K562 (cell line): Measurements from ENCODE around the gene AKAP12. TPM values are rescaled to one million over a fixed set of nuclear protein-coding genes. Genes with fewer than 3 reads are reported as not detected.

Experiments
- ATAC-seq: fragments of 200-7000 bp; cut with Tn5 transposase; 3 replicates; pipeline ENCODE4 v1.9.1; 2020; ENCODE audit warnings: moderate library complexity
- BruUV-seq: library from RNA; stranded (reverse); fragments of 400-500 nt; replicated peaks from 2 replicates; lab custom pipeline; 2021; lab: Mats Ljungman, UMichigan
- CTCF ChIA-PET: fragments of 300-600 bp; formaldehyde crosslinking; extraction: SDS; loops from one replicate; lab custom pipeline; 2021; ENCODE audit warnings: low intra/inter-chr PET ratio; lab: Yijun Ruan, JAX
- POLR2A ChIA-PET: fragments of 300-600, 350-650 bp; sonication (Branson Sonifier 250); formaldehyde crosslinking; extraction: SDS; loops from one replicate; lab custom pipeline; 2021; ENCODE audit warnings: antibody characterized with exemption, inconsistent platforms; lab: Yijun Ruan, JAX
- DNase-seq, 4 experiments: peaks; one replicate each; pipeline versions ENCODE4 v3.0.0 to v3.0.0-alpha.2; 2011 to 2018; ENCODE audit warnings: low spot score in 3 of 4, mixed read lengths in 3 of 4; ENCODE audit errors: extremely low read depth in 1 of 4
- FAIRE-seq: peaks from 2 replicates; lab custom pipeline; 2011; peaks lifted over from hg19 to GRCh38; lab: Jason Lieb, UNC
- H2AFZ ChIP-seq: 2 replicates; pipeline ENCODE4 v1.6.0; 2011; ENCODE audit warnings: low read depth, low read length, control low read depth, inconsistent platforms
- H3K27ac ChIP-seq: fragments of 200-600 bp; 3 replicates; pipeline ENCODE4 v1.8.0; 2011; ENCODE audit warnings: low read depth, mild to moderate bottlenecking, control low read depth, inconsistent platforms, low read length, moderate library complexity, mixed read lengths; ENCODE audit errors: extremely low read depth
- H3K27me3 ChIP-seq, 2 experiments: fragments of 300-600 bp in 1 of 2; 2 replicates in 1 of 2; 3 replicates in 1 of 2; pipeline versions ENCODE4 v1.6.0 to v1.8.0; 2011; ENCODE audit warnings: inconsistent platforms in 2 of 2, low read length in 2 of 2, mild to moderate bottlenecking in 1 of 2, mixed read lengths in 1 of 2, moderate library complexity in 1 of 2; ENCODE audit not compliant: control insufficient read depth in 2 of 2, insufficient read depth in 2 of 2
- H3K36me3 ChIP-seq: fragments of 300-600 bp; 3 replicates; pipeline ENCODE4 v1.8.0; 2011; ENCODE audit warnings: mild to moderate bottlenecking, low read length, inconsistent platforms; ENCODE audit not compliant: control insufficient read depth, insufficient read depth
- H3K4me1 ChIP-seq, 2 experiments: fragments of 200-600 bp in 1 of 2; replicated peaks in 1 of 2; 2 replicates in 1 of 2; 3 replicates in 1 of 2; pipeline versions ENCODE4 v1.5.1 to v1.8.0; 2011; ENCODE audit warnings: inconsistent platforms in 2 of 2, low read length in 2 of 2, mild to moderate bottlenecking in 1 of 2, mixed read lengths in 1 of 2, moderate library complexity in 1 of 2; ENCODE audit not compliant: control insufficient read depth in 2 of 2, insufficient read depth in 2 of 2
- H3K4me2 ChIP-seq: 2 replicates; pipeline ENCODE4 v1.6.1; 2011; ENCODE audit warnings: low read length, control low read depth, inconsistent platforms, mixed read lengths; ENCODE audit not compliant: insufficient read depth
- H3K4me3 ChIP-seq: fragments of 200-600 bp; sonication (generic), shearing (Covaris generic); 2 replicates; pipeline ENCODE4 v1.5.1; 2016; ENCODE audit warnings: control low read depth, inconsistent platforms
- H3K79me2 ChIP-seq: fragments of 200-600 bp; 3 replicates; pipeline ENCODE4 v1.8.0; 2011; ENCODE audit warnings: low read length, inconsistent platforms; ENCODE audit not compliant: control insufficient read depth, insufficient read depth
- H3K9ac ChIP-seq, 2 experiments: 2 replicates each; pipeline versions ENCODE4 v1.6.0 to v1.6.1; 2011; ENCODE audit warnings: low read depth in 2 of 2, low read length in 2 of 2, control low read depth in 1 of 2, inconsistent platforms in 1 of 2, mild to moderate bottlenecking in 1 of 2, mixed read lengths in 1 of 2; ENCODE audit not compliant: insufficient read depth in 1 of 2
- H3K9me1 ChIP-seq: one replicate; pipeline ENCODE4 v1.6.0; 2011; ENCODE audit warnings: inconsistent platforms, mild to moderate bottlenecking, low read length, moderate library complexity; ENCODE audit not compliant: control insufficient read depth, insufficient read depth
- H3K9me3 ChIP-seq: replicated peaks from 2 replicates; pipeline ENCODE4 v1.5.1; 2011; ENCODE audit warnings: low read depth, low read length, inconsistent platforms; ENCODE audit not compliant: control insufficient read depth, insufficient read depth
- H4K20me1 ChIP-seq: replicated peaks from 2 replicates; pipeline ENCODE4 v1.6.1; 2011; ENCODE audit warnings: low read length, inconsistent platforms, mixed read lengths; ENCODE audit not compliant: control insufficient read depth, insufficient read depth
- ATF3 ChIP-seq, 2 experiments: fragments of 450-650 bp in 1 of 2; sonication (generic) in 1 of 2; formaldehyde crosslinking in 1 of 2; IDR thresholded peaks in 1 of 2; conservative IDR thresholded peaks in 1 of 2; 2 replicates each; pipeline versions ENCODE4 v1.6.1 to v1.8.1; 2016 to 2023; ENCODE audit warnings: mild to moderate bottlenecking in 2 of 2, moderate library complexity in 2 of 2, inconsistent platforms in 1 of 2, missing genetic modification reagents in 1 of 2
- HMBOX1 ChIP-seq: sonication (generic); IDR thresholded peaks from 2 replicates; pipeline ENCODE4 v1.6.1; 2016
- MXI1 ChIP-seq: IDR thresholded peaks from 2 replicates; pipeline ENCODE4 v1.6.1; 2011; ENCODE audit warnings: low read depth, mild to moderate bottlenecking, improper control_type of control experiment, low read length
- POLR2H ChIP-seq: IDR thresholded peaks from 2 replicates; pipeline ENCODE4 v1.6.1; 2016; ENCODE audit warnings: missing genetic modification characterization, low read depth, mild to moderate bottlenecking, control low read depth, missing compliant biosample characterization, moderate library complexity
- PREB ChIP-seq: sonication (generic); formaldehyde crosslinking; IDR thresholded peaks from 2 replicates; pipeline ENCODE4 v1.8.1; 2023; ENCODE audit warnings: mild to moderate bottlenecking, missing genetic modification reagents
- PTBP1 ChIP-seq: fragments of 200-400 bp; formaldehyde crosslinking; IDR thresholded peaks from 2 replicates; pipeline ENCODE4 v1.6.1; 2017; ENCODE audit warnings: low read depth, low read length
- STAT5A ChIP-seq: IDR thresholded peaks from 2 replicates; pipeline ENCODE4 v1.6.1; 2012; ENCODE audit warnings: low read length, inconsistent platforms, borderline replicate concordance
- THAP12 ChIP-seq: fragments of 250-450 bp; sonication (Bioruptor Pico); IDR thresholded peaks from 2 replicates; pipeline ENCODE4 v1.9.0; 2021; ENCODE audit warnings: mild to moderate bottlenecking, inconsistent platforms
- ZNF140 ChIP-seq: fragments of 250-450 bp; sonication (Bioruptor Pico); IDR thresholded peaks from 2 replicates; pipeline ENCODE4 v1.8.0; 2021; ENCODE audit warnings: moderate library complexity, mild to moderate bottlenecking, inconsistent platforms
- ZNF444 ChIP-seq: fragments of 250-450 bp; sonication (Bioruptor Pico); IDR thresholded peaks from 2 replicates; pipeline ENCODE4 v1.4.0; 2020; ENCODE audit warnings: mild to moderate bottlenecking, moderate library complexity
- ZNF707 ChIP-seq: fragments of 250-450 bp; sonication (Bioruptor Pico); conservative IDR thresholded peaks from 2 replicates; pipeline ENCODE4 v1.8.0; 2022; ENCODE audit warnings: inconsistent platforms, mild to moderate bottlenecking, moderate library complexity
- WGBS: fragments of 100-300 bp; shearing (Covaris generic); methylation state at CpG from one replicate; pipeline ENCODE4 v1.1.6; 2016; ENCODE audit warnings: low coverage, mixed read lengths; ENCODE audit not compliant: insufficient coverage; ENCODE audit errors: missing lambda C conversion rate; 5-methylcytosine and 5-hydroxymethylcytosine counted together
- in situ Hi-C: fragments of 300-500 bp; cut with MboI; formaldehyde crosslinking; loops from 4 replicates; pipeline ENCODE4 v1.15.0; 2018; ENCODE audit warnings: inconsistent platforms, mixed read lengths
- intact Hi-C: fragments of 100-400 bp; cut with micrococcal nuclease; formaldehyde crosslinking; loops from 2 replicates; pipeline ENCODE4 v1.14.2; 2022
- polyA plus RNA-seq, 8 experiments: library from polyadenylated mRNA; depleted of rRNA in 4 of 8; stranded (reverse) in 5 of 8; unstranded in 3 of 8; fragments of >200 nt; fragmentation: Nextera tagmentation in 2 of 8; fragmentation: Illumina TruSeq in 1 of 8; extraction: Ambion mirVana in 2 of 8; extraction: Trizol in 1 of 8; gene quantifications; 2 replicates each; pipeline versions ENCODE4 v1.2.1 to v1.2.3, GENCODE V29; 2011 to 2014; ENCODE audit warnings: inconsistent platforms in 1 of 8, missing spikeins in 1 of 8
- total RNA-seq, 7 experiments: library from RNA; depleted of rRNA in 6 of 7; stranded (reverse); fragments of >200 nt in 6 of 7; fragmentation: Illumina TruSeq in 2 of 7; extraction: Trizol in 2 of 7; gene quantifications; 2 replicates each; pipeline versions ENCODE4 v1.2.1 to v1.2.3, GENCODE V29; 2011 to 2021; ENCODE audit warnings: low replicate concordance in 1 of 7

The AKAP12 gene
- total and polyA plus RNA-seq, 9 of the 15 experiments (the other 6 are each of a cell fraction or from before 2014, with no cell fraction given): 0.08 to 2.0 (median 0.62) TPM

DNA sequence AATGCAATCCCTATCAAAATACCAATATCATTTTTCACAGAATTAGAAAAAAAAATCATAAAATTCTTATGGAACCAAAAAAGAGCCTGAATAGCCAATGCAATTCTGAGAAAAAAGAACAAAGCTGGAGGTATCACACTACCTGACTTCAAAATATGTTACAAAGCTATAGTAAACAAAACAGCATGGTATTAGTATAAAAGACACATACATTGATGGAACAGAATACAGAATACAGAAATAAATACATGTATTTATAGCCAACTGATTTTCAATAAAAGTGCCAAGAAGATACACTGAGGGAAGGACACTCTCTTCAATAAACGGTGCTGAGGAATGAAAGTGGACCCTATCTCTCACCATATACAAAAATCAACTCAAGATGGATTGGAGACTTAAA is 28.7 kb upstream of the AKAP12 start (continued):
- TF ChIP-seq PREB (CRISPR knock-in tag): no peak
- no peak for TF ChIP-seq ZNF444

DNA sequence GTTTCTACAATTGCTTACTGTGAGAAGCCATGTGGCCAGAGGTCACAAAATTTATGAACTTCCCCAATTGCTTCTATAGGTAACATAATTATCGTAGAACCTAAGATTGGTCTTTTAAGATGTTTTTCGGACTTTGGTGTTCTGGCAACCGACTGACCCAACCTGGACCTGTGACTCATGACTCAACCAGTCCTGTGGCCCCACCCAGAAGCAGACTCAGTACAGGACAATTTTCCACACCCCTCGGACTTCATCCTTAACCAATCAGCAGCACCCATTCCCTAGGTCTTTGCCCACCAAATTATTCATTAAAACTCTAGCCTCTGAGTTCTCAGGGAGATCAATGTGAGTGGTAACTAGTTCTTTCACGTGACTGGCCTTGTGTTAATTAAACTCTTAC is 26.4 kb upstream of the AKAP12 start:
- H3K9ac ChIP-seq: no peak overlapping the region
- WGBS: 6% methylated on average over 5 of the region's 5 CpGs
- peaks cover 4% of the 10 kb centered on the region; the same call in 1 of the 2 replicates for H3K9me3 ChIP-seq
- intact Hi-C loops (no loop called here), in situ Hi-C loops (no loop called here)
- H3K4me1 ChIP-seq: peaks cover 0 to 7% of the 10 kb centered on the region in 2 experiments; a peak in 2 of 5 replicates
- ATAC-seq (peak; percentile 51; the same call in 1 of the 3 replicates), DNase-seq (no peak), FAIRE-seq (no peak)
- ChIA-PET CTCF (no interaction called here), POLR2A (no interaction called here)
- no peaks in the 10 kb centered on the region for H3K79me2 ChIP-seq
- no peak overlapping the region for H3K27ac ChIP-seq
- H4K20me1 ChIP-seq: no peaks in the 10 kb centered on the region
- H3K9me1 ChIP-seq: no peaks in the 10 kb centered on the region
- no peak overlapping the region for H3K4me3 ChIP-seq
- no TSS peak for BruUV-seq
- H2AFZ ChIP-seq: no peak overlapping the region
- no peaks in the 10 kb centered on the region for H3K36me3 ChIP-seq
- H3K27me3 ChIP-seq: peaks cover 18 to 36% of the 10 kb centered on the region in 2 experiments; a peak in 4 of 5 replicates
- no peak overlapping the region for H3K4me2 ChIP-seq
- TF ChIP-seq ZNF707 (CRISPR knock-in tag) (no peak), HMBOX1 (0 out of 2 replicates have a peak, but pooled peaks have one; percentile 16), MXI1 (no peak), ZNF140 (CRISPR knock-in tag) (no peak), ATF3 (IDR thresholded peaks at IDR 0.05) (0 out of 2 replicates have a peak, but pooled peaks have one; percentile 18), ATF3 (CRISPR knock-in tag; conservative IDR thresholded peaks at IDR 0.05) (no peak), THAP12 (CRISPR knock-in tag) (no peak), STAT5A (no peak), PTBP1 (no peak), POLR2H (tag) (no peak)
